Smooth muscle cell (in vitro differentiated cells): ENCODE results near the gene RRAGC. TPM values are rescaled to one million over a fixed set of nuclear protein-coding genes. Genes with fewer than 3 reads are reported as not detected.

Source experiments
- DNase-seq: peaks from one replicate; lab custom pipeline; 2025; ENCODE audit not compliant: unreplicated experiment; lab: John Stamatoyannopoulos, UW
- H2AFZ ChIP-seq: fragments of 200-600 bp; sonication (generic); 2 replicates; pipeline ENCODE4 v1.6.0; 2016; ENCODE audit warnings: antibody characterized with exemption, low read depth, mild to moderate bottlenecking
- H3F3A ChIP-seq: fragments of 200-600 bp; sonication (generic); 2 replicates; pipeline ENCODE4 v1.6.0; 2017; ENCODE audit warnings: antibody characterized with exemption, low read depth
- H3K27ac ChIP-seq: fragments of 200-600 bp; sonication (generic); 2 replicates; pipeline ENCODE4 v1.5.1; 2016; ENCODE audit warnings: low read depth, mild to moderate bottlenecking
- H3K27me3 ChIP-seq: fragments of 200-600 bp; sonication (generic); 2 replicates; pipeline ENCODE4 v1.6.1; 2016; ENCODE audit warnings: low read depth, mild to moderate bottlenecking
- H3K36me3 ChIP-seq: fragments of 200-600 bp; sonication (generic); 2 replicates; pipeline ENCODE4 v1.5.1; 2016; ENCODE audit warnings: low read depth
- H3K4me1 ChIP-seq: fragments of 200-600 bp; sonication (generic); 2 replicates; pipeline ENCODE4 v1.5.1; 2016; ENCODE audit warnings: low read depth
- H3K4me2 ChIP-seq: fragments of 200-600 bp; sonication (generic); 2 replicates; pipeline ENCODE4 v1.6.0; 2016; ENCODE audit warnings: mild to moderate bottlenecking
- H3K4me3 ChIP-seq: fragments of 200-600 bp; sonication (generic); 2 replicates; pipeline ENCODE4 v1.5.1; 2016; ENCODE audit warnings: mild to moderate bottlenecking
- H3K79me2 ChIP-seq: fragments of 200-600 bp; sonication (generic); 2 replicates; pipeline ENCODE4 v1.6.0; 2016; ENCODE audit warnings: low read depth, mild to moderate bottlenecking
- H3K9ac ChIP-seq: fragments of 200-600 bp; sonication (generic); 2 replicates; pipeline ENCODE4 v1.6.0; 2016; ENCODE audit warnings: low read depth
- H3K9me3 ChIP-seq: fragments of 200-600 bp; sonication (generic); replicated peaks from 2 replicates; pipeline ENCODE4 v1.5.1; 2016; ENCODE audit warnings: low read depth
- H4K20me1 ChIP-seq: fragments of 200-600 bp; sonication (generic); 2 replicates; pipeline ENCODE4 v1.6.0; 2016; ENCODE audit warnings: low read depth
- WGBS: methylation state at CpG from one replicate; pipeline ENCODE4 v1.1.7; 2016; ENCODE audit warnings: low lambda C conversion rate; 5-methylcytosine and 5-hydroxymethylcytosine counted together
- polyA plus RNA-seq: library from polyadenylated mRNA; unstranded; fragments of >200 nt; fragmentation: Nextera tagmentation; extraction: Ambion mirVana; gene quantifications from 2 replicates; pipeline ENCODE4 v1.2.1, GENCODE V29; 2016
- total RNA-seq: library from RNA; depleted of rRNA; stranded (reverse); fragments of >200 nt; gene quantifications from 2 replicates; pipeline ENCODE4 v1.2.3, GENCODE V29; 2014
- TF ChIP-seq, protein P1 (sequence below): fragments of 200-600 bp; sonication (generic); IDR thresholded peaks from 2 replicates; pipeline ENCODE4 v1.5.1; 2017; ENCODE audit warnings: borderline replicate concordance, mild to moderate bottlenecking, antibody characterized with exemption; ENCODE audit not compliant: insufficient read depth, poor library complexity, severe bottlenecking

The RRAGC gene
- total and polyA plus RNA-seq, 2 experiments from 2014 or later = 13.2 to 13.3 TPM

DNA sequence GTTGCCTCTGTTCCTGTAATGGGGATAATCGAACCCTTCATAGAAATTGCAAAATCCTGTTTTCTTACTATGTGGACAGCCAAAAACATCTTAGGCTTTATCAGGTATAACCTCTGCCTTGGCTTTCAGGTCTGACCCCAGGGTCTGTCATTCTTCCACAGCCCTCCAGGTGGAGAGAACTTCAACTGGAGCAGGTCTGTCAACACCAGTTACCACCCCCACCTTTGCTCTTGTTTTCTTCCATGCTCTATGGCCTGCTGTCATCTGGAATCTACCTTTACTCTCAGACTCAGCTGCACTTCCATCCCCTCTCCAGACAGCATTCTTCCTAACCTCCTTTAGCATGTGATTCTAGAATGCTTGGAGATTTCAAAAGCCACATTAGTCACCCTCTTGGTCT is 32.2 kb upstream of the RRAGC start:
- no peaks in the 10 kb centered on the region for H3K9me3 ChIP-seq
- H2AFZ ChIP-seq = no peak overlapping the region
- no peaks in the 10 kb centered on the region for H3K27me3 ChIP-seq
- no peaks in the 10 kb centered on the region for H3K4me1 ChIP-seq
- no peak overlapping the region for H3K27ac ChIP-seq
- H3K4me2 ChIP-seq = no peak overlapping the region
- no peaks in the 10 kb centered on the region for H3F3A ChIP-seq
- H3K36me3 ChIP-seq = no peaks in the 10 kb centered on the region
- no peak overlapping the region for H3K4me3 ChIP-seq
- 75% methylated on average over 1 of the region's 1 CpG for WGBS
- H4K20me1 ChIP-seq = no peaks in the 10 kb centered on the region
- H3K79me2 ChIP-seq = no peaks in the 10 kb centered on the region
- no peak overlapping the region for H3K9ac ChIP-seq
- DNase-seq = no peak
- TF ChIP-seq, protein P1, sequence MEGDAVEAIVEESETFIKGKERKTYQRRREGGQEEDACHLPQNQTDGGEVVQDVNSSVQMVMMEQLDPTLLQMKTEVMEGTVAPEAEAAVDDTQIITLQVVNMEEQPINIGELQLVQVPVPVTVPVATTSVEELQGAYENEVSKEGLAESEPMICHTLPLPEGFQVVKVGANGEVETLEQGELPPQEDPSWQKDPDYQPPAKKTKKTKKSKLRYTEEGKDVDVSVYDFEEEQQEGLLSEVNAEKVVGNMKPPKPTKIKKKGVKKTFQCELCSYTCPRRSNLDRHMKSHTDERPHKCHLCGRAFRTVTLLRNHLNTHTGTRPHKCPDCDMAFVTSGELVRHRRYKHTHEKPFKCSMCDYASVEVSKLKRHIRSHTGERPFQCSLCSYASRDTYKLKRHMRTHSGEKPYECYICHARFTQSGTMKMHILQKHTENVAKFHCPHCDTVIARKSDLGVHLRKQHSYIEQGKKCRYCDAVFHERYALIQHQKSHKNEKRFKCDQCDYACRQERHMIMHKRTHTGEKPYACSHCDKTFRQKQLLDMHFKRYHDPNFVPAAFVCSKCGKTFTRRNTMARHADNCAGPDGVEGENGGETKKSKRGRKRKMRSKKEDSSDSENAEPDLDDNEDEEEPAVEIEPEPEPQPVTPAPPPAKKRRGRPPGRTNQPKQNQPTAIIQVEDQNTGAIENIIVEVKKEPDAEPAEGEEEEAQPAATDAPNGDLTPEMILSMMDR = no peak

DNA sequence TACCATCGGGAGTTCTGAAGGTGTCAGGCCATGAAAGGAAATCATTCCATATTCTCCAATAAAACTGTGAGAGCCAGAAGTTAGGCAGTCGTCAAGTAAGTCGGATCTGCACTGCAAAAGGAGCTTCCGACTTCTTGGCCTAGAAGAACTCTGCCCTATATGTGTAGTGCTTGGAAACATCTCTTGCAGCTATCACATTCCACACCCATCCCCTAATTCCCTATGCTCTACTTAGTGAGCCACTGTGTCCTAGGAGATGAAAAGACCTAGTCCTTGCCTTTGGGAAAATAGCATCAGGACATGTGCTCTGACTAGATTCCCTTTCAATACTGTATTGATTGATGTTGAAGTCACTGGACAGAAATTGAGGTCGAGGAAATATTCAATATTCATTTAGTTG is 30.0 kb upstream of the RRAGC start:
- no peaks in the 10 kb centered on the region for H3K27me3 ChIP-seq
- H2AFZ ChIP-seq = no peak overlapping the region
- H3K79me2 ChIP-seq = no peaks in the 10 kb centered on the region
- no peaks in the 10 kb centered on the region for H4K20me1 ChIP-seq
- no peak overlapping the region for H3K4me3 ChIP-seq
- H3K27ac ChIP-seq = no peak overlapping the region
- TF ChIP-seq, protein P1 = no peak
- no peaks in the 10 kb centered on the region for H3K36me3 ChIP-seq
- H3K9ac ChIP-seq = no peak overlapping the region
- H3K4me2 ChIP-seq = no peak overlapping the region
- H3K4me1 ChIP-seq = no peaks in the 10 kb centered on the region
- 86% methylated on average over 5 of the region's 5 CpGs for WGBS
- H3F3A ChIP-seq = no peaks in the 10 kb centered on the region
- no peak for DNase-seq
- H3K9me3 ChIP-seq = no peaks in the 10 kb centered on the region

DNA sequence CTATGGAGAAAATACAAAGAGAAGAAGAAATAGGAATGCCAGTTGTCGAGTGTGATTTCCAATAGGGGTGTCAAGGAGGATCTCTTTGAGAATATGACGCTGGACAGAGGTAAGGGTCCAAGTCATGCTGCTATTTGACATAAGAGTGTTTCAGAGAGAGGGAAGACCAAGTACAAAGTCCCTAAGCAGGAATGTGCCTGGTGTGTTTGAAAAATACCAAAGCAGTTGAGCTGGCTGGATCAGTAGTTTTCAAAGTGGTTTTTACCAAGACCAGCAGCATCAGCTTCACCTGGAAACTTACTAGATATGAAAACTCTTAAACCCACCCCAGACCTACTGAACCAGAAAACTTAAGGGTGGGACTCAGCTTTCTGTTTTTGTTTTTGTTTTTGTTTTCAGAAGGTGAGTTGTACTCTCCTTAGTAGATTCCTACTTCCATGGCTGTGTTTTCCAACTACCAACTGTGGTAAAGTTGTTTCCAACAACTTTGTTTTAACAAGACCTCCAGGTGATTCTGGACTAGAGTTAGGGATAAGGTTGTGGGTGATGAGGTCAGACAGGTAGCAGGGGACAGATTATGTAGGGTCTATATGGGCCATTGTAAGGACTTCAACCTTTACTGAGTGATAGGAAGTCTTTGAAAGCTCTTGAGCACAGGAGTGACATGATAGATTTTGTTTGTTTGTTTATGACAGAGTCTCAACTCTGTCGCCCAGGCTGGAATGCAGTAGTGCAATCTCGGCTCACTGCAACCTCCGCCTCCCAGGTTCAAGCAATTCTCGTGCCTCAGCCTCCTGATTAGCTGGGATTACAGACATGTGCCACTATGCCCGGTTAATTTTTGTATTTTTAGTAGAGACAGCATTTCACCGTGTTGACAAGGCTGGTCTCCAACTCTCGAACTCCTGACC is 29.1 kb upstream of the RRAGC start:
- Histone ChIP-seq H3K9ac (no peak overlapping the region), H3K4me2 (no peak overlapping the region), H3K27me3 (no peaks in the 10 kb centered on the region), H3F3A (no peaks in the 10 kb centered on the region), H3K4me1 (no peaks in the 10 kb centered on the region), H3K4me3 (no peak overlapping the region), H4K20me1 (no peaks in the 10 kb centered on the region), H3K36me3 (no peaks in the 10 kb centered on the region), H2AFZ (no peak overlapping the region), H3K9me3 (no peaks in the 10 kb centered on the region), H3K27ac (no peak overlapping the region), H3K79me2 (no peaks in the 10 kb centered on the region)
- no peak for DNase-seq
- WGBS = 93% methylated on average over 9 of the region's 9 CpGs
- TF ChIP-seq, protein P1 = no peak

DNA sequence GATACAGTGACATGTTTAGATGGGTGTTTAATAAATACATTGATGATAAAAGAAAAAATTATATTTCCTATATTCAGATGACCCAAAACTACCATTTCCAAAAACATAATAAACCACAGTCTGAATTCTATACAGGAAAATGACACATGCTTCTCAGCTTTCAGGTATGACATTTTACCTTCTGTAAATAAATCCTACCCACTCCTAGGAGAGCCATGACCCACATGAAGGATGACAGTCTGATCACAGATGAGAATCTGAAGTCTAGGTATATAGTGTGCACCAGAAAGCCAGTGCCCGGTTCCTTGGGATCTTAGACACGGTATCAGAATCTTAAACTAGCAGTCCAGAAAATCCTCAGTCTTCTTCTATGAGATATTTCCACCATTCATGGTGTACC is 25.5 kb upstream of the RRAGC start:
- H3K79me2 ChIP-seq = no peaks in the 10 kb centered on the region
- no peak overlapping the region for H2AFZ ChIP-seq
- TF ChIP-seq, protein P1 = no peak
- H3K9ac ChIP-seq = no peak overlapping the region
- H3K4me1 ChIP-seq = no peaks in the 10 kb centered on the region
- no peaks in the 10 kb centered on the region for H3K36me3 ChIP-seq
- H3K27me3 ChIP-seq = no peaks in the 10 kb centered on the region
- DNase-seq = no peak
- H3K27ac ChIP-seq = no peak overlapping the region
- H4K20me1 ChIP-seq = no peaks in the 10 kb centered on the region
- WGBS = 90% methylated on average over 2 of the region's 2 CpGs
- H3F3A ChIP-seq = no peaks in the 10 kb centered on the region
- H3K4me3 ChIP-seq = no peak overlapping the region
- H3K4me2 ChIP-seq = no peak overlapping the region
- H3K9me3 ChIP-seq = no peaks in the 10 kb centered on the region
